Stomach (tissue), 9 donors: ENCODE data around the gene NT5DC3. TPM values are rescaled to one million over a fixed set of nuclear protein-coding genes. Genes with fewer than 3 reads are reported as not detected.
"Not testable (repeated sequence)": the region's sequence is repeated elsewhere in the genome, so short reads cannot be mapped to it uniquely, and the experiment has no call there.

Experiments
- DNase-seq, 2 donors: peaks; one replicate each; pipeline versions ENCODE4 v3.0.0 to v3.0.0-alpha.2; 2013 to 2019
- H3K27ac ChIP-seq, 5 donors: fragments of 200-600 bp in 4 of 5; sonication (generic) in 4 of 5; one replicate each; pipeline ENCODE4 v1.5.1; 2013 to 2019; ENCODE audit warnings: mild to moderate bottlenecking in 1 of 5, moderate library complexity in 1 of 5
- H3K27me3 ChIP-seq, 3 donors: fragments of 200-600 bp; sonication (generic); one replicate each; pipeline ENCODE4 v1.5.1; 2017 to 2019; ENCODE audit warnings: mixed run types in 1 of 3
- H3K36me3 ChIP-seq, 4 donors: fragments of 200-600 bp; sonication (generic); 1 replicate in 3 of 4; 2 replicates in 1 of 4; pipeline ENCODE4 v1.5.1; 2016 to 2019
- H3K4me1 ChIP-seq, 4 donors: fragments of 200-600 bp; sonication (generic); one replicate each; pipeline ENCODE4 v1.5.1; 2016 to 2019
- H3K4me3 ChIP-seq, 4 donors: fragments of 200-600 bp; sonication (generic) in 3 of 4; one replicate each; pipeline ENCODE4 v1.5.1; 2016 to 2019; ENCODE audit warnings: mild to moderate bottlenecking in 1 of 4
- H3K9me3 ChIP-seq, 4 donors: fragments of 200-600 bp; sonication (generic); one replicate each; pipeline ENCODE4 v1.5.1; 2016 to 2019
- CTCF ChIP-seq, 7 experiments: fragments of 450-650 bp in 4 of 7; fragments of 200-600 bp in 3 of 7; sonication (generic) in 3 of 7; IDR thresholded peaks; one replicate each; pipeline ENCODE4 v1.5.1; 2016 to 2019; ENCODE audit warnings: antibody characterized with exemption in 7 of 7, control low read depth in 2 of 7, mild to moderate bottlenecking in 1 of 7
- EP300 ChIP-seq: sonication (generic); formaldehyde crosslinking; IDR thresholded peaks from one replicate; pipeline ENCODE4 v1.6.1; 2017; ENCODE audit warnings: antibody characterized with exemption
- POLR2A ChIP-seq, 4 donors: fragments of 450-650 bp; IDR thresholded peaks; one replicate each; pipeline ENCODE4 v1.6.1; 2016; ENCODE audit warnings: antibody characterized with exemption in 4 of 4, control low read depth in 2 of 4, mild to moderate bottlenecking in 1 of 4, moderate library complexity in 1 of 4
- POLR2AphosphoS5 ChIP-seq, 3 donors: sonication (generic); formaldehyde crosslinking; IDR thresholded peaks; one replicate each; pipeline ENCODE4 v1.6.1; 2016; ENCODE audit warnings: antibody characterized with exemption in 3 of 3
- WGBS, 5 donors: extraction: QIAGEN DNeasy Blood & Tissue Kit in 3 of 5; methylation state at CpG; one replicate each; pipeline versions ENCODE4 v1.1.5 to v1.1.7; 2013 to 2018; 5-methylcytosine and 5-hydroxymethylcytosine counted together
- intact Hi-C: fragments of 100-400 bp; cut with DNase I; formaldehyde crosslinking; loops from one replicate; pipeline ENCODE4 v1.15.1; 2023; ENCODE audit warnings: low total_unique reads
- polyA plus RNA-seq, 3 donors: library from polyadenylated mRNA; stranded (reverse); fragments of 200-250 nt; gene quantifications; one replicate each; pipeline ENCODE4 v1.2.3, GENCODE V29; 2013
- total RNA-seq, 5 donors: library from RNA; depleted of rRNA; stranded (reverse); fragments of >200 nt; gene quantifications; one replicate each; pipeline versions ENCODE4 v1.1.0 to v1.2.3, GENCODE V29; 2014 to 2016
- donor health status: healthy with polysubstance abuse.
- donor health status: Bipolar disorder and iron deficiency.
- donor health status: healthy.

The NT5DC3 gene
- total and polyA plus RNA-seq, 8 donors: 0.76 to 42.9 (median 8.7) TPM

GRCh38 chr12:103811791-103812190, 29.2 kb downstream of the NT5DC3 start:
- H3K27ac ChIP-seq: no peak overlapping the region
- H3K9me3 ChIP-seq: no peaks in the 10 kb centered on the region
- 82 to 97% (median 88%) methylated on average over 6 of the region's 6 CpGs for WGBS, 5 donors
- intact Hi-C loops: no loop called here
- no peak for DNase-seq
- H3K36me3 ChIP-seq: peaks cover 5 to 37% (median 24%) of the 10 kb centered on the region in 4 donors
- H3K4me3 ChIP-seq: no peak overlapping the region
- H3K27me3 ChIP-seq: no peaks in the 10 kb centered on the region
- H3K4me1 ChIP-seq: peaks cover 0 to 31% (median 13%) of the 10 kb centered on the region in 4 donors
- TF ChIP-seq POLR2AphosphoS5 (IDR thresholded peaks at IDR 0.05) (no peak), POLR2A (IDR thresholded peaks at IDR 0.05) (no peak), CTCF (IDR thresholded peaks at IDR 0.05) (no peak), EP300 (no peak)

- H3K9me3 ChIP-seq: no peaks in the 10 kb centered on the region
- DNase-seq: no peak
- intact Hi-C loops: no loop called here
- 73 to 84% (median 79%) methylated on average over 5 of the region's 5 CpGs for WGBS, 5 donors
- peaks cover 4 to 45% (median 25%) of the 10 kb centered on the region in 4 donors for H3K4me1 ChIP-seq
- H3K27me3 ChIP-seq: no peaks in the 10 kb centered on the region
- no peak overlapping the region for H3K27ac ChIP-seq
- TF ChIP-seq EP300 (no peak), POLR2A (IDR thresholded peaks at IDR 0.05) (no peak), POLR2AphosphoS5 (IDR thresholded peaks at IDR 0.05) (no peak), CTCF (IDR thresholded peaks at IDR 0.05) (no peak)
- no peak overlapping the region for H3K4me3 ChIP-seq
- H3K36me3 ChIP-seq: peaks cover 5 to 37% (median 24%) of the 10 kb centered on the region in 4 donors
Measured at GRCh38 chr12:103810111-103810510, 30.9 kb downstream of the NT5DC3 start.

GRCh38 chr12:103809639-103810038, 31.4 kb downstream of the NT5DC3 start:
- WGBS, 5 donors: 65 to 93% (median 85%) methylated on average over 6 to 7 of the region's 7 CpGs
- Histone ChIP-seq H3K4me1 (peaks cover 9 to 47% (median 28%) of the 10 kb centered on the region in 4 donors), H3K36me3 (peaks cover 5 to 37% (median 24%) of the 10 kb centered on the region in 4 donors)
- H3K27me3 ChIP-seq, H3K4me3 ChIP-seq, H3K27ac ChIP-seq, H3K9me3 ChIP-seq, intact Hi-C loops, DNase-seq: not testable (repeated sequence)

GRCh38 chr12:103809154-103809553, 31.9 kb downstream of the NT5DC3 start:
- WGBS, 5 donors: 57 to 80% (median 76%) methylated on average over 4 of the region's 4 CpGs
- peaks cover 5 to 36% (median 21%) of the 10 kb centered on the region in 4 donors for H3K36me3 ChIP-seq
- intact Hi-C loops: no loop called here

More at GRCh38 chr12:103809154-103809553, 31.9 kb downstream of the NT5DC3 start:
- no peak overlapping the region for H3K4me3 ChIP-seq
- H3K4me1 ChIP-seq: peaks cover 9 to 52% (median 29%) of the 10 kb centered on the region in 4 donors
- H3K27me3 ChIP-seq: no peaks in the 10 kb centered on the region
- TF ChIP-seq CTCF (IDR thresholded peaks at IDR 0.05) (no peak), POLR2AphosphoS5 (IDR thresholded peaks at IDR 0.05) (no peak), POLR2A (IDR thresholded peaks at IDR 0.05) (no peak), EP300 (no peak)
- H3K9me3 ChIP-seq: no peaks in the 10 kb centered on the region
- H3K27ac ChIP-seq: no peak overlapping the region
- no peak for DNase-seq
